IMR-90 (cell line): ENCODE results near the gene MAPK10. TPM values are rescaled to one million over a fixed set of nuclear protein-coding genes. Genes with fewer than 3 reads are reported as not detected.

Experiments used
- ATAC-seq: fragments of 200-7000 bp; cut with Tn5 transposase; 2 replicates; pipeline ENCODE4 v1.9.1; 2020; ENCODE audit warnings: low read depth, mild to moderate bottlenecking, moderate library complexity
- BruUV-seq: library from RNA; stranded (reverse); fragments of 400-500 nt; replicated peaks from 2 replicates; lab custom pipeline; 2021; lab: Mats Ljungman, UMichigan
- CTCF ChIA-PET: fragments of 300-600 bp; formaldehyde crosslinking; extraction: SDS; loops from one replicate; lab custom pipeline; 2021; ENCODE audit warnings: antibody characterized with exemption; lab: Yijun Ruan, JAX
- POLR2A ChIA-PET: fragments of 300-600 bp; sonication (Branson Sonifier 250); formaldehyde crosslinking; loops from one replicate; lab custom pipeline; 2022; ENCODE audit warnings: antibody characterized with exemption; ENCODE audit not compliant: unreplicated experiment; lab: Charles Lee
- DNase-seq: peaks from one replicate; pipeline ENCODE4 v3.0.0; 2013
- H2AFZ ChIP-seq: replicated peaks from 2 replicates; pipeline ENCODE3; 2013; ENCODE audit warnings: low read length, mild to moderate bottlenecking; ENCODE audit not compliant: poor library complexity
- H2AK5ac ChIP-seq: 2 replicates; pipeline ENCODE4 v1.6.1; 2013; ENCODE audit warnings: low read depth, low read length, inconsistent platforms
- H2AK9ac ChIP-seq: replicated peaks from 2 replicates; pipeline ENCODE3; 2013; ENCODE audit warnings: mild to moderate bottlenecking, low read depth, low read length, moderate library complexity; ENCODE audit not compliant: poor library complexity
- H2BK120ac ChIP-seq: 2 replicates; pipeline ENCODE4 v1.6.1; 2013; ENCODE audit warnings: low read depth, low read length, inconsistent platforms
- H2BK15ac ChIP-seq: 3 replicates; pipeline ENCODE4 v1.6.1; 2013; ENCODE audit warnings: low read depth, low read length, inconsistent platforms
- H2BK20ac ChIP-seq: 2 replicates; pipeline ENCODE4 v1.6.1; 2013; ENCODE audit warnings: low read depth, mild to moderate bottlenecking, inconsistent platforms, low read length, moderate library complexity
- H2BK5ac ChIP-seq: 2 replicates; pipeline ENCODE4 v1.6.1; 2013; ENCODE audit warnings: mild to moderate bottlenecking, low read depth, low read length, inconsistent platforms; ENCODE audit not compliant: poor library complexity, severe bottlenecking
- H3K14ac ChIP-seq: replicated peaks from 2 replicates; pipeline ENCODE4 v1.6.1; 2013; ENCODE audit warnings: low read depth, low read length, inconsistent platforms
- H3K18ac ChIP-seq: 2 replicates; pipeline ENCODE4 v1.6.1; 2013; ENCODE audit warnings: low read depth, low read length, control low read depth
- H3K23ac ChIP-seq: 2 replicates; pipeline ENCODE4 v1.6.1; 2013; ENCODE audit warnings: low read depth, low read length, inconsistent platforms
- H3K27ac ChIP-seq: 2 replicates; pipeline ENCODE4 v1.5.1; 2013; ENCODE audit warnings: mild to moderate bottlenecking, control low read depth, low read length; ENCODE audit not compliant: insufficient read depth
- H3K27me3 ChIP-seq: 2 replicates; pipeline ENCODE4 v1.6.1; 2013; ENCODE audit warnings: low read length; ENCODE audit not compliant: control insufficient read depth, insufficient read depth
- H3K36me3 ChIP-seq: 2 replicates; pipeline ENCODE4 v1.6.1; 2013; ENCODE audit warnings: low read length, mixed read lengths; ENCODE audit not compliant: control insufficient read depth, insufficient read depth
- H3K4ac ChIP-seq: 2 replicates; pipeline ENCODE4 v1.6.1; 2013; ENCODE audit warnings: low read depth, low read length, inconsistent platforms
- H3K4me1 ChIP-seq: 2 replicates; pipeline ENCODE4 v1.6.1; 2013; ENCODE audit warnings: low read length, mixed read lengths; ENCODE audit not compliant: control insufficient read depth, insufficient read depth
- H3K4me2 ChIP-seq: 2 replicates; pipeline ENCODE4 v1.6.1; 2013; ENCODE audit warnings: low read depth, mild to moderate bottlenecking, control low read depth, low read length, moderate library complexity
- H3K4me3 ChIP-seq: 2 replicates; pipeline ENCODE4 v1.5.1; 2013; ENCODE audit warnings: low read depth, mild to moderate bottlenecking, control low read depth, low read length, moderate library complexity; ENCODE audit not compliant: insufficient read depth
- H3K56ac ChIP-seq: 2 replicates; pipeline ENCODE4 v1.6.1; 2013; ENCODE audit warnings: low read length, inconsistent platforms; ENCODE audit not compliant: insufficient read depth; ENCODE audit errors: extremely low read depth
- H3K79me1 ChIP-seq, 2 experiments: 2 replicates each; pipeline ENCODE4 v1.6.1; 2013; ENCODE audit warnings: low read length in 2 of 2, inconsistent platforms in 1 of 2, low read depth in 1 of 2
- H3K9ac ChIP-seq: 2 replicates; pipeline ENCODE4 v1.6.1; 2013; ENCODE audit warnings: low read depth, low read length, control low read depth
- H3K9me1 ChIP-seq: 2 replicates; pipeline ENCODE4 v1.6.1; 2013; ENCODE audit warnings: low read length, inconsistent platforms; ENCODE audit not compliant: insufficient read depth
- H3K9me3 ChIP-seq: 2 replicates; pipeline ENCODE4 v1.6.1; 2013; ENCODE audit warnings: low read length; ENCODE audit not compliant: control insufficient read depth, insufficient read depth
- H4K20me1 ChIP-seq: 2 replicates; pipeline ENCODE4 v1.6.1; 2013; ENCODE audit warnings: low read length, inconsistent platforms; ENCODE audit not compliant: insufficient read depth
- H4K5ac ChIP-seq: 2 replicates; pipeline ENCODE4 v1.6.1; 2013; ENCODE audit warnings: mild to moderate bottlenecking, low read depth, low read length, control low read depth
- H4K8ac ChIP-seq, 2 experiments: 2 replicates each; pipeline ENCODE4 v1.6.1; 2013; ENCODE audit warnings: low read depth in 2 of 2, low read length in 2 of 2, control low read depth in 1 of 2, inconsistent platforms in 1 of 2
- H4K91ac ChIP-seq: 2 replicates; pipeline ENCODE4 v1.6.1; 2013; ENCODE audit warnings: low read depth, low read length, inconsistent platforms; ENCODE audit not compliant: insufficient read depth
- BHLHE40 ChIP-seq: fragments of 150-350 bp; IDR thresholded peaks from 2 replicates; pipeline ENCODE4 v1.6.1; 2016; ENCODE audit warnings: mild to moderate bottlenecking, low read depth, low read length
- CHD1 ChIP-seq: IDR thresholded peaks from 2 replicates; pipeline ENCODE4 v1.6.1; 2012; ENCODE audit warnings: low read depth, low read length, improper control_type of control experiment
- MAZ ChIP-seq: IDR thresholded peaks from 2 replicates; pipeline ENCODE4 v1.6.1; 2012; ENCODE audit warnings: low read depth, mild to moderate bottlenecking, low read length, improper control_type of control experiment, moderate library complexity, borderline replicate concordance
- MXI1 ChIP-seq: IDR thresholded peaks from 2 replicates; pipeline ENCODE4 v1.6.1; 2012; ENCODE audit warnings: low read depth, mild to moderate bottlenecking, low read length, moderate library complexity, borderline replicate concordance
- POLR2A ChIP-seq: IDR thresholded peaks from 2 replicates; pipeline ENCODE4 v1.6.1; 2012; ENCODE audit warnings: mild to moderate bottlenecking, low read depth, low read length
- RCOR1 ChIP-seq: IDR thresholded peaks from 2 replicates; pipeline ENCODE4 v1.6.1; 2012; ENCODE audit warnings: mild to moderate bottlenecking, low read length, improper control_type of control experiment; ENCODE audit not compliant: insufficient replicate concordance
- WGBS, 2 experiments: methylation state at CpG; one replicate each; pipeline versions ENCODE4 v1.1.5 to v1.1.7; 2013; ENCODE audit warnings: missing lambda C conversion rate in 2 of 2; ENCODE audit not compliant: insufficient read length in 1 of 2; ENCODE audit errors: extremely low coverage in 2 of 2; 5-methylcytosine and 5-hydroxymethylcytosine counted together
- dilution Hi-C: fragments of 300-500 bp; cut with HindIII; formaldehyde crosslinking; loops from one replicate; pipeline ENCODE4 v1.14.3; 2018; ENCODE audit warnings: low sequenced_read_pairs; ENCODE audit not compliant: unreplicated experiment
- in situ Hi-C: fragments of 300-500 bp; cut with MboI; formaldehyde crosslinking; loops from 3 replicates; pipeline ENCODE4 v1.14.3; 2019; ENCODE audit warnings: low sequenced_read_pairs, inconsistent platforms, mixed read lengths
- intact Hi-C: fragments of 100-400 bp; cut with micrococcal nuclease; formaldehyde crosslinking; loops from 2 replicates; pipeline ENCODE4 v1.10.0; 2022
- polyA plus RNA-seq, 3 experiments: library from polyadenylated mRNA; depleted of rRNA; stranded (reverse); fragments of >200 nt; gene quantifications; 2 replicates each; pipeline ENCODE4 v1.2.3, GENCODE V29; 2012; ENCODE audit warnings: low replicate concordance in 1 of 3
- total RNA-seq: library from RNA; depleted of rRNA; stranded (reverse); fragments of >200 nt; gene quantifications from 2 replicates; pipeline ENCODE4 v1.2.3, GENCODE V29; 2012
- TF ChIP-seq, protein P1 (sequence below): conservative IDR thresholded peaks from 2 replicates; pipeline ENCODE4 v1.5.1; 2012; ENCODE audit warnings: mild to moderate bottlenecking, low read depth, low read length, improper control_type of control experiment
- TF ChIP-seq, protein P2 (sequence below): fragments of 150-350 bp; IDR thresholded peaks from 2 replicates; pipeline ENCODE4 v1.6.1; 2016; ENCODE audit warnings: low read depth, mild to moderate bottlenecking, low read length, moderate library complexity, borderline replicate concordance
- TF ChIP-seq, protein P3 (sequence below): fragments of 150-350 bp; IDR thresholded peaks from 2 replicates; pipeline ENCODE4 v1.6.1; 2017; ENCODE audit warnings: mild to moderate bottlenecking, antibody characterized with exemption, low read length, low read depth

Gene MAPK10
- total and polyA plus RNA-seq, 2 of the 4 experiments (the other 2 are of a cell fraction), result 2.8 to 6.5 TPM

DNA sequence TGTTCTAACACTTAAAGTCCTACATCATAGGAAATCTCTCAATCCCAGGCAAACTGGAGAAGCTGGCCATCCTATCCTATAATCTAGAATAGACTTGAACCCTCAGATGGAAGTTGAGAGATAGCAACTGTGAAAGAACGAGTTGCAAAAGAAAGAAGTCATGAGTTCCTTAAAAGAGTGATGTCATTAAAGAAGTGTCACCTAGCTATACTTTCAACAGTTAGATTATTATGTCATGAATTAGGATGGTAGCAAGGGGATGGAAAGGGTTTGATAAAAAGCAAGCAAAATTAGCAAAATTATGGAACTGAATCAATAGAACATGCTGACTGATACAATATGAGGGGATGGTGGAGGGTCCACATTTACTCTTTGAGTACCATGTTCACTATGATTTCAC is 7.1 kb upstream of the MAPK10 start:
- Histone ChIP-seq H3K56ac (no peak overlapping the region), H2BK120ac (no peak overlapping the region), H3K79me1 (no peaks in the 10 kb centered on the region), H3K9me3 (no peaks in the 10 kb centered on the region), H3K27ac (no peak overlapping the region), H3K9ac (no peak overlapping the region), H4K5ac (no peak overlapping the region), H2AK5ac (no peak overlapping the region), H3K27me3 (no peaks in the 10 kb centered on the region), H4K8ac (no peak overlapping the region), H3K4me1 (no peaks in the 10 kb centered on the region), H3K4me3 (no peak overlapping the region), H3K4ac (no peak overlapping the region), H3K4me2 (no peak overlapping the region), H2BK20ac (no peak overlapping the region), H3K36me3 (no peaks in the 10 kb centered on the region), H3K18ac (no peak overlapping the region), H2AFZ (no peak overlapping the region), H3K14ac (no peak overlapping the region), H2BK15ac (no peak overlapping the region; the same call in 2 of the 3 replicates), H4K20me1 (no peaks in the 10 kb centered on the region), H2BK5ac (no peak overlapping the region), H2AK9ac (no peak overlapping the region), H3K23ac (no peak overlapping the region), H3K9me1 (no peaks in the 10 kb centered on the region), H4K91ac (no peak overlapping the region)
- no TSS peak for BruUV-seq
- no peak for ATAC-seq
- no peak for DNase-seq
- intact Hi-C loops (no loop called here), dilution Hi-C loops (no loop called here), in situ Hi-C loops (no loop called here)
- POLR2A ChIA-PET, result no interaction called here
- CTCF ChIA-PET, result no interaction called here
- TF ChIP-seq, protein P1, sequence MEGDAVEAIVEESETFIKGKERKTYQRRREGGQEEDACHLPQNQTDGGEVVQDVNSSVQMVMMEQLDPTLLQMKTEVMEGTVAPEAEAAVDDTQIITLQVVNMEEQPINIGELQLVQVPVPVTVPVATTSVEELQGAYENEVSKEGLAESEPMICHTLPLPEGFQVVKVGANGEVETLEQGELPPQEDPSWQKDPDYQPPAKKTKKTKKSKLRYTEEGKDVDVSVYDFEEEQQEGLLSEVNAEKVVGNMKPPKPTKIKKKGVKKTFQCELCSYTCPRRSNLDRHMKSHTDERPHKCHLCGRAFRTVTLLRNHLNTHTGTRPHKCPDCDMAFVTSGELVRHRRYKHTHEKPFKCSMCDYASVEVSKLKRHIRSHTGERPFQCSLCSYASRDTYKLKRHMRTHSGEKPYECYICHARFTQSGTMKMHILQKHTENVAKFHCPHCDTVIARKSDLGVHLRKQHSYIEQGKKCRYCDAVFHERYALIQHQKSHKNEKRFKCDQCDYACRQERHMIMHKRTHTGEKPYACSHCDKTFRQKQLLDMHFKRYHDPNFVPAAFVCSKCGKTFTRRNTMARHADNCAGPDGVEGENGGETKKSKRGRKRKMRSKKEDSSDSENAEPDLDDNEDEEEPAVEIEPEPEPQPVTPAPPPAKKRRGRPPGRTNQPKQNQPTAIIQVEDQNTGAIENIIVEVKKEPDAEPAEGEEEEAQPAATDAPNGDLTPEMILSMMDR, result no peak
- TF ChIP-seq RCOR1 (no peak), CHD1 (no peak), MXI1 (no peak), BHLHE40 (no peak), MAZ (no peak), POLR2A (no peak)
- TF ChIP-seq, protein P2, sequence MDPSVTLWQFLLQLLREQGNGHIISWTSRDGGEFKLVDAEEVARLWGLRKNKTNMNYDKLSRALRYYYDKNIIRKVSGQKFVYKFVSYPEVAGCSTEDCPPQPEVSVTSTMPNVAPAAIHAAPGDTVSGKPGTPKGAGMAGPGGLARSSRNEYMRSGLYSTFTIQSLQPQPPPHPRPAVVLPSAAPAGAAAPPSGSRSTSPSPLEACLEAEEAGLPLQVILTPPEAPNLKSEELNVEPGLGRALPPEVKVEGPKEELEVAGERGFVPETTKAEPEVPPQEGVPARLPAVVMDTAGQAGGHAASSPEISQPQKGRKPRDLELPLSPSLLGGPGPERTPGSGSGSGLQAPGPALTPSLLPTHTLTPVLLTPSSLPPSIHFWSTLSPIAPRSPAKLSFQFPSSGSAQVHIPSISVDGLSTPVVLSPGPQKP, result no peak
- TF ChIP-seq, protein P3, sequence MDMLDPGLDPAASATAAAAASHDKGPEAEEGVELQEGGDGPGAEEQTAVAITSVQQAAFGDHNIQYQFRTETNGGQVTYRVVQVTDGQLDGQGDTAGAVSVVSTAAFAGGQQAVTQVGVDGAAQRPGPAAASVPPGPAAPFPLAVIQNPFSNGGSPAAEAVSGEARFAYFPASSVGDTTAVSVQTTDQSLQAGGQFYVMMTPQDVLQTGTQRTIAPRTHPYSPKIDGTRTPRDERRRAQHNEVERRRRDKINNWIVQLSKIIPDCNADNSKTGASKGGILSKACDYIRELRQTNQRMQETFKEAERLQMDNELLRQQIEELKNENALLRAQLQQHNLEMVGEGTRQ, result no peak
- no CpG with 5 or more reads among the region's 1 CpG for WGBS, 2 experiments
